Uterus (tissue), 4 donors: ENCODE results near the gene STK11IP. TPM values are rescaled to one million over a fixed set of nuclear protein-coding genes. Genes with fewer than 3 reads are reported as not detected.

Experiments
- DNase-seq, 2 donors: peaks; one replicate each; pipeline ENCODE4 v3.0.0-alpha.2; 2019 to 2020
- H3K27ac ChIP-seq, 2 donors: fragments of 200-600 bp; sonication (generic); 1 replicate in 1 of 2; 2 replicates in 1 of 2; pipeline ENCODE4 v1.5.1; 2016 to 2018
- H3K27me3 ChIP-seq, 2 donors: fragments of 200-600 bp; sonication (generic); one replicate each; pipeline ENCODE4 v1.5.1; 2018 to 2019; ENCODE audit warnings: control low read depth in 1 of 2
- H3K36me3 ChIP-seq, 2 donors: fragments of 200-600 bp; sonication (generic); one replicate each; pipeline ENCODE4 v1.5.1; 2019; ENCODE audit warnings: control low read depth in 1 of 2
- H3K4me1 ChIP-seq, 2 donors: fragments of 200-600 bp; sonication (generic); one replicate each; pipeline ENCODE4 v1.5.1; 2018 to 2019; ENCODE audit warnings: control low read depth in 1 of 2
- H3K4me3 ChIP-seq, 2 donors: fragments of 200-600 bp; sonication (generic); 1 replicate in 1 of 2; 2 replicates in 1 of 2; pipeline ENCODE4 v1.5.1; 2018 to 2019; ENCODE audit warnings: mild to moderate bottlenecking in 1 of 2
- H3K9me3 ChIP-seq, 2 donors: fragments of 200-600 bp; sonication (generic); one replicate each; pipeline ENCODE4 v1.5.1; 2019; ENCODE audit warnings: control low read depth in 1 of 2
- POLR2A ChIP-seq, 2 donors: fragments of 450-650 bp; IDR thresholded peaks; one replicate each; pipeline ENCODE4 v1.6.1; 2016; ENCODE audit warnings: antibody characterized with exemption in 2 of 2, mild to moderate bottlenecking in 1 of 2, moderate library complexity in 1 of 2
- intact Hi-C: fragments of 100-400 bp; cut with DNase I; formaldehyde crosslinking; loops from one replicate; pipeline ENCODE4 v1.15.1; 2023; ENCODE audit warnings: low total_unique reads
- total RNA-seq, 4 donors: library from RNA; depleted of rRNA in 3 of 4; stranded (reverse); fragments of >200 nt in 3 of 4; gene quantifications; one replicate each; pipeline versions ENCODE4 v1.1.0 to v1.2.4, GENCODE V29; 2014 to 2023
- TF ChIP-seq, protein P1 (sequence below), 4 experiments: fragments of 200-600 bp in 2 of 4; fragments of 450-650 bp in 2 of 4; sonication (generic) in 2 of 4; IDR thresholded peaks; one replicate each; pipeline ENCODE4 v1.5.1; 2016 to 2019; ENCODE audit warnings: antibody characterized with exemption in 4 of 4, mild to moderate bottlenecking in 2 of 4, moderate library complexity in 1 of 4
- donor health status: DM: yes; HTN: yes; CAD: no.

The STK11IP gene
- total RNA-seq, 4 donors from 2014 or later = 0.51 to 28.0 (median 13.1) TPM

DNA sequence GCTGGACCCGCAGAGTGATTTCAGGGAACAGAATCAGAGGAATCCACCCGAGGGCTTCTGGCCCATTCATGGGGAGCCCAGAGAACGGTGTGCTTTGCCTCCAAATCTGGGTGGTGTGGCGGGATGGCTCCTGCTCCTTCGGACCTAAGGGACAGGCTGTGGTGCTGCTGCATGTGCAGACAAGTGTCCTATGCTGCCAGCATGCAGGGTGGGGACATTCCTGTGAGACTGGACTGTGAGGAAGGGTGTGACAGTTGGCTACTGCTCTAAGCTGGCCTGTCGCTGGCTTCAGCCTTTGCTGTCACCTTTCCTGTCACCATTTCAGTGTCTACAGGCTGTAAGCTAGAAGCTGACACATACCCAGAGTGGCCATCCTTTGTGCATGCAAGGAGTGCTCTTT, 26.9 kb downstream of the STK11IP start:
- Histone ChIP-seq H3K4me3 (no peak overlapping the region), H3K27me3 (peaks cover 0 to 3% of the 10 kb centered on the region in 2 donors)

DNA sequence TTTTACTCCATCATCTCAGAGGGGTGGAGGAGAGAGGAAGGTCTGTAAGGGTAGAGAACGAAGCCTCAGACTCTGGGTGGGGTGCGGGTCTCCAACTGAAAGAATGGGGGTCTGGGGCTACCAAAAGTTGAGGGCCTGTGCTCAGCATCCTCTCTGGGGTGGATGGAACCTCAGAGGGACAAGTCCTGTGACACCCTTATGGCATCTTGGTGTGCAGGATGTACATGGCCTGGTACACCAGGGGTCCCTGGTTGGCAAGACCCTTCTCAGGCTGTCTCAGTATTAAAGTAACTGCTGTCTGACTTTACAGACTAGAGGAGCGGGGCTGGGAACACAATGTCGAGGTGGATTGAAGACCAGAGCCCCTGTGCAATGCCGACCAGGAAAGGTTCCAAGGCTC, 27.5 kb downstream of the STK11IP start:
- Histone ChIP-seq H3K27ac (no peak overlapping the region), H3K4me3 (no peak overlapping the region), H3K4me1 (no peaks in the 10 kb centered on the region), H3K27me3 (peaks cover 0 to 3% of the 10 kb centered on the region in 2 donors), H3K9me3 (no peaks in the 10 kb centered on the region), H3K36me3 (no peaks in the 10 kb centered on the region)
- intact Hi-C loops = no loop called here
- DNase-seq = no peak
- no peak for TF ChIP-seq POLR2A (IDR thresholded peaks at IDR 0.05)
- TF ChIP-seq, protein P1, sequence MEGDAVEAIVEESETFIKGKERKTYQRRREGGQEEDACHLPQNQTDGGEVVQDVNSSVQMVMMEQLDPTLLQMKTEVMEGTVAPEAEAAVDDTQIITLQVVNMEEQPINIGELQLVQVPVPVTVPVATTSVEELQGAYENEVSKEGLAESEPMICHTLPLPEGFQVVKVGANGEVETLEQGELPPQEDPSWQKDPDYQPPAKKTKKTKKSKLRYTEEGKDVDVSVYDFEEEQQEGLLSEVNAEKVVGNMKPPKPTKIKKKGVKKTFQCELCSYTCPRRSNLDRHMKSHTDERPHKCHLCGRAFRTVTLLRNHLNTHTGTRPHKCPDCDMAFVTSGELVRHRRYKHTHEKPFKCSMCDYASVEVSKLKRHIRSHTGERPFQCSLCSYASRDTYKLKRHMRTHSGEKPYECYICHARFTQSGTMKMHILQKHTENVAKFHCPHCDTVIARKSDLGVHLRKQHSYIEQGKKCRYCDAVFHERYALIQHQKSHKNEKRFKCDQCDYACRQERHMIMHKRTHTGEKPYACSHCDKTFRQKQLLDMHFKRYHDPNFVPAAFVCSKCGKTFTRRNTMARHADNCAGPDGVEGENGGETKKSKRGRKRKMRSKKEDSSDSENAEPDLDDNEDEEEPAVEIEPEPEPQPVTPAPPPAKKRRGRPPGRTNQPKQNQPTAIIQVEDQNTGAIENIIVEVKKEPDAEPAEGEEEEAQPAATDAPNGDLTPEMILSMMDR (IDR thresholded peaks at IDR 0.05) = no peak

More for the DNA sequence above, 26.9 kb downstream of the STK11IP start:
- no peaks in the 10 kb centered on the region for H3K36me3 ChIP-seq
- H3K4me1 ChIP-seq = no peaks in the 10 kb centered on the region
- no peak overlapping the region for H3K27ac ChIP-seq
- DNase-seq = no peak
- TF ChIP-seq POLR2A (IDR thresholded peaks at IDR 0.05) = no peak
- TF ChIP-seq, protein P1 (IDR thresholded peaks at IDR 0.05) = no peak
- no peaks in the 10 kb centered on the region for H3K9me3 ChIP-seq
- intact Hi-C loops = no loop called here

DNA sequence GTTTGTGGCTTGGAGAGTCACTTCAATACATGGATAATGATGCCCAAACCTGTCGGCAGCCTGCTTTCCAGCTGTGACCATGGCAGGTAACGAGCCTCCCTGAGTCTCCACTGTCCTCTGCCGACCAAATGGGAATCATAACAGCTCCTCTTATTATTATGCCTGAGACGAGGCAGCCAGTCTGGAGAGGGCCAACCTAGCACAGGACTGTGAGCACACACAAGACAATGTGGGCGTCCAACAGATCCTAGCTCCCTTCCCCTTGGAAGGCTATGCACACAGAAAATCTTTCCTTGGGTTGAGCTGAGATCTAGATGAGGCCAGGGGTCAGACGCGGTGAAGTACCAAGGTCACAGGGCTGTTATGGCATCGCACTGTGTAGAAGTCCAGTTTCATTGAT, 28.9 kb downstream of the STK11IP start:
- H3K27me3 ChIP-seq = peaks cover 0 to 3% of the 10 kb centered on the region in 2 donors
- no peak overlapping the region for H3K4me3 ChIP-seq
- H3K4me1 ChIP-seq = no peaks in the 10 kb centered on the region
- no peak for TF ChIP-seq POLR2A (IDR thresholded peaks at IDR 0.05)
- TF ChIP-seq, protein P1 (IDR thresholded peaks at IDR 0.05) = no peak
- intact Hi-C loops = no loop called here
- H3K36me3 ChIP-seq = no peaks in the 10 kb centered on the region
- H3K27ac ChIP-seq = no peak overlapping the region
- DNase-seq = peak; percentile 9 to 11
- no peaks in the 10 kb centered on the region for H3K9me3 ChIP-seq

DNA sequence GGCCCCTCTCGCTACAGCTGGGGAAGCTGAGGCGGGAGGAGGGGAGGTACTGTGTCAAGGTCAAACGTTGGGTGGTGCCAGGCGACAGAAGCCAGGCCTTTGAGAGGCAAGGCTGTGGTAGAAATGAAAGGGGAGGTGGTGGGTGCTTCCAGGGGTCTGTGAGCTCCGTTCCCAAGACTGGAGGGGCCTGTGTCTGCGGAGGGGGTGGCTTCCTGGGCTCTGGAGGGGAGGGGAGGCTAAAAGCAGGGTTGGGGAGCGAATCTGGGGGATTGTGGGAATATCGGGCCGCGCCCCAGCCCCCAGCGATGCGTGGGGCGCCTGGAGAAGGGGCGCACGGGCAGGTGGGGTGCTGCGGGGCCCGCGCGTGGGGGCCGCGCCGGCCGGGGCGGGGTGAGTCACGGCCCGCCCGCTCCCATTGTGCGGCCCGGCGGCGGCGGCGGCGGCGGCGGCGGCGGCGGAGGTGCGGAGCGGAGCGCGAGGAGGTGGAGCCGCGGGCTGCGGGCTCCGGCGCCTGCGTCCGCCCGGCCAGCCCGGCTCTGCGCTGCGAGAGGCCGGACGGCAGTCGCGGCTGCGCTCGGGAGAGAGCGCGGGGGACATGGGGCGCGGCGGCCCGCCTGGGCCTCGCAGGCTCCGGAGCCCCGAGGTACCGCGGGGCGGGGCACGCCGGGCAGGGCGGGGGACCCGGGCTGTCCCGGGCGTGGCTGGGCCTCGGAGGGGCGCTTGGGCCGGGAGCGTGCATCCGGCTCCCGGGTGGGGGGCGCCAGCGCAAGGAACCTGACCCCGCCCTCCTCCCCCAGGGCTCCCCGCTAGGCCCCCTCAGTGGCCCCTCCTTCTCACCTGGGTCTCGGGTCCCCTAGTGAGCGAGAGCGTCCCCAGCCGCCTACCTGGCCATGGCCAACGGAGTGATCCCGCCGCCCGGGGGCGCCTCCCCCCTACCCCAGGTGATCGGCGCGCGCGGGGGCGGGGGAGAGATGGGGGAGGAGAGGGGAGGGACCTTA, 29.7 kb downstream of the STK11IP start, which contains the start of gene SLC4A3:
TSS of gene SLC4A3 (plus strand) at position 528 of the 998 bp plus-strand sequence. CDS start at position 891, 363 bp downstream.
- TF ChIP-seq, protein P1 (IDR thresholded peaks at IDR 0.05) = no peak
- peak in 1 of 2 donors; percentile 30 for TF ChIP-seq POLR2A (IDR thresholded peaks at IDR 0.05)
- DNase-seq = peak in 1 of 2 donors; percentile 24

More for the DNA sequence above, 29.7 kb downstream of the STK11IP start, which contains the start of gene SLC4A3:
- H3K9me3 ChIP-seq = no peaks in the 10 kb centered on the region
- H3K27ac ChIP-seq = peak within 1 kb of the TSS in 1 of 2 donors; percentile 60
- no peaks in the 10 kb centered on the region for H3K4me1 ChIP-seq
- peak within 1 kb of the TSS; percentile 35 to 85 for H3K4me3 ChIP-seq
- no peaks in the 10 kb centered on the region for H3K36me3 ChIP-seq
- intact Hi-C loops = no loop called here
- H3K27me3 ChIP-seq = peaks cover 0 to 3% of the 10 kb centered on the region in 2 donors
